ENCODE measurements around the gene ILF3. TPM values are rescaled to one million over a fixed set of nuclear protein-coding genes. Genes with fewer than 3 reads are reported as not detected.

The ILF3 gene
- polyA plus RNA-seq (2013, experiment 1 of 4) = 641 TPM
- polyA plus RNA-seq (2013, experiment 2 of 4) = 669 TPM
- polyA plus RNA-seq (2013, experiment 3 of 4) = 454 TPM
- 486 TPM for polyA plus RNA-seq (2013, experiment 4 of 4)

DNA sequence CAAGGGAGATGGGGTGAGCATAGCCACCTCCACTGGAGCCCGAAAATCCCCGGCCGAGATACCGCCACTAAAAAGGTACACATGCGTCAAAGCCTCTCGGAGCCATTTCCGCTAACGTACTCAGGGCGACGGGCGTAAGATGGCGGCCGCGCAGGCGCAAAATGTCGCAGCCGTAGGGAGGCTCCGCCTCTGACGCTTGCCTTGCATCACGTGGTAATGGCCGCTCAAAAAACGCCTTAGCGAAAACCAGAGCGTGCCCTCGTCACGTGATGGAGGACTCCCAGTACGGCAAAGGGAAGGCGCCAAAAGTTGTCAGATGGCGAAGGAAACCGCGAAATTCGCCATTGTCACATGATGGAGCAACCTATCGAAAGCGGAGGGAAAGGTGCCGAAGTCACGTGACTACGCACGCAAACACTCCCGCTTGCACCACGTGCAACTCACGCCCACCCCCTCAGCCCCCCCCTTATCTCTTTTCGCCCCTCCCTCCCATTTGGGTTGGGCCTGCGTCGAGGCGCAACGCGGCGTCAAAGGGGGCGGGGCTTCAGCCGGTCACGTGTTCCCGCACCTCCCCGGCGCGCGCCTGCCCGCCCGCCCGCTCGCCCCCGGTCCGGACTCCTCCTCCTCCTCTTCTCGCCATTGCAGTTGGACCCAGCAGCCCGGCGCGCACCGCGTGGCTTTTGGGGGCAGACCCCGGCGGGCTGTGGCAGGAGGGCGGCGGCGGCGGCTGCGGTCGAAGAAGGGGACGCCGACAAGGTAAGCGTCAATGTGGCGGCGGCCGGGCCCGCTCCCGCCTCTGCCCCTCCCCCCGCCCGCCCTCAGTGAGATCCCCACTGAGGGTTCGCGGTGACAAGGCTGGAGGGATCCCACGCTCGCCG, at the start of gene ILF3:
TSS of gene ILF3 (plus strand) at position 615 of the 878 bp plus-strand sequence. CDS start 16,260 bp downstream, outside the sequence.
- Histone ChIP-seq H3K27me3 (ENCODE audit: control insufficient read depth, insufficient read depth, low read length, poor library complexity, severe bottlenecking) (no peaks in the 10 kb centered on the region), H3K4me1 (ENCODE audit: control insufficient read depth, insufficient read depth, low read length) (peaks cover 4% of the 10 kb centered on the region), H3K4me3 (ENCODE audit: insufficient read depth, low read depth, low read length) (peak within 1 kb of the TSS; percentile 98), H3K9me3 (ENCODE audit: control insufficient read depth, low read length) (no peaks in the 10 kb centered on the region), H3K36me3 (ENCODE audit: control insufficient read depth, insufficient read depth, low read length) (peaks cover 13% of the 10 kb centered on the region), H3K27ac (ENCODE audit: insufficient read depth, low read depth, low read length, poor library complexity, severe bottlenecking) (peak within 1 kb of the TSS; percentile 99)
- 0% methylated on average over 91 of the region's 91 CpGs for WGBS, 2 experiments

DNA sequence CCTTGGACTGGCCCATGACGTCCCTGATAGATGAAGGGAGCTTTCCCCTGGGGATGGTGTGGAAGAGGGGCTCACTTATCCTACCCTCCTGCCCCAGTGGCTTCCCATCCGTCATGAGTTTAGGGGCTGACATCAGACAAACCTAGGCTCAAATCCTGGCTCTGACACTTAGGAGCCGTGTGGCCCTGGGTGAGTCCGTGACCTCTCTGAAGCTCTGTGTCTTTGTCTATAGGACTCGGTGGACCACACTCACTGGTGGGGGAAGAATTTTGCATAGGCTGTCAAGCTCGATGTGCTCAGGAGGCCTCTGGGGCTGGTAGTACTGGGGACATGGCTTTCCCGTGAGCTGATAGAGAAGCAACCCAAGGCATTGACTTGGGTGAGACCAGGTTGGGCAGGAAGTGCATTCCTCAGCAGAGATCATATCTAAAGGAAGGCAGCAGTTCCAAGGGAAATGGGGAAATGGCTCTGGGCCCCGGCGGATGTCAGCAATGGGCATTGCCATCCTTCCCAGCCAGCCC, 49.6 kb upstream of the ILF3 start:
- Histone ChIP-seq H3K4me1 (ENCODE audit: control insufficient read depth, insufficient read depth, low read length) (peaks cover 12% of the 10 kb centered on the region), H3K36me3 (ENCODE audit: control insufficient read depth, insufficient read depth, low read length) (no peaks in the 10 kb centered on the region), H3K4me3 (ENCODE audit: insufficient read depth, low read depth, low read length) (no peak overlapping the region), H3K27me3 (ENCODE audit: control insufficient read depth, insufficient read depth, low read length, poor library complexity, severe bottlenecking) (no peaks in the 10 kb centered on the region), H3K27ac (ENCODE audit: insufficient read depth, low read depth, low read length, poor library complexity, severe bottlenecking) (peak overlapping the region; percentile 4), H3K9me3 (ENCODE audit: control insufficient read depth, low read length) (no peaks in the 10 kb centered on the region)
- WGBS, 2 experiments = 90 to 92% methylated on average over 9 of the region's 9 CpGs

DNA sequence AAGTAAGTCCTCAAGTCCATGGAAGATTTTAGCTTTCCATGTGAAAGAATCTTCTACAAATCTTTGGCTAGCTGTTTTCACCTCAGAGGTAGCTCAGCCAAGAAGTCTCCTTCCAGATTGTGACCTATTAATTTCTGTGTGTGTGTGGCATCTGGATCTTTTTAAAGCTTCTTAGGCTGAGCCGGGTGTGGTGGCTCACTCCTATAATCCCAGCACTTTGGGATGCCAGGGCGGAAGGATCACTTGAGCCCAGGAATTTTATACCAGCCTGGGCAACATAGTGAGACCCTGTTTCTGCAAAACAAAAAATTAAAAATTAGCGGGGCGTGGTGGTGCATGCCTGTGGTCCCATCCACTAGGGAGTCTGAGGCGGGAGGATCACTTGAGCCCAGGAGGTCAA, 42.2 kb upstream of the ILF3 start:
- H3K4me1 ChIP-seq (ENCODE audit: control insufficient read depth, insufficient read depth, low read length) = no peaks in the 10 kb centered on the region
- H3K9me3 ChIP-seq (ENCODE audit: control insufficient read depth, low read length) = no peaks in the 10 kb centered on the region
- no peak overlapping the region for H3K27ac ChIP-seq (ENCODE audit: insufficient read depth, low read depth, low read length, poor library complexity, severe bottlenecking)
- H3K4me3 ChIP-seq (ENCODE audit: insufficient read depth, low read depth, low read length) = no peak overlapping the region
- H3K36me3 ChIP-seq (ENCODE audit: control insufficient read depth, insufficient read depth, low read length) = no peaks in the 10 kb centered on the region
- WGBS, 2 experiments = 90 to 95% methylated on average over 5 of the region's 5 CpGs
- no peaks in the 10 kb centered on the region for H3K27me3 ChIP-seq (ENCODE audit: control insufficient read depth, insufficient read depth, low read length, poor library complexity, severe bottlenecking)

DNA sequence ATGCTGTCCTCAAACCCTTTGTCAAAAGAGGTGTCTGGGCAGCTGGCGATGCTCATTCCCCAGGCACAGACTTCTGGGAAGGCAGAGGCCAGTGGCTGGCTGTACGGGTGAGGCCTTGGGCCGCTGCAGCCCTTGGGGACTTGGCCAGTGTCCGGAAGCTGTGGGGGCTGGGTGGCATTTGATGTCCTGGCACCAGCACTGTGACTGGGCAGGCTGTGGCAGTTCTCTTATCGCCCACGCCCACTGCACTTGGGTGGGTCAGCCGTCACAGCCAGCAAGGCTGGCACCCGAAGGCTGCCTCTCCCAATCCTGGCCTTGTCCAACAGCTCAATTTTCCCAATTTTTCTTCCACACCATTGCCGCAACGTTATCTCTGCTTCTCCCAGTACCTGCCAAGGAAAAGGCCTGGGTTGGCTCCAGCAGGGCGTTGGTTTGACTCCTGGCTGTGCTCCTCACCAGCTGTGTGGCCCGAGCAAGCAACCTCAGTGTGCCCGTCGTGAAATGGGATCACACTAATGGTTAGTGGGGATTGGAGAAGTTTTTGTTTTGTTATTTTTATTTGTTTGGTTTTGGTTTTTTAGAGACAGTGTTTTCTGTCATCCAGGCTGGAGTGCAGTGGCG, 41.5 kb upstream of the ILF3 start:
- H3K27ac ChIP-seq (ENCODE audit: insufficient read depth, low read depth, low read length, poor library complexity, severe bottlenecking) = no peak overlapping the region
- H3K36me3 ChIP-seq (ENCODE audit: control insufficient read depth, insufficient read depth, low read length) = no peaks in the 10 kb centered on the region
- H3K27me3 ChIP-seq (ENCODE audit: control insufficient read depth, insufficient read depth, low read length, poor library complexity, severe bottlenecking) = no peaks in the 10 kb centered on the region
- H3K4me1 ChIP-seq (ENCODE audit: control insufficient read depth, insufficient read depth, low read length) = no peaks in the 10 kb centered on the region
- H3K4me3 ChIP-seq (ENCODE audit: insufficient read depth, low read depth, low read length) = no peak overlapping the region
- no peaks in the 10 kb centered on the region for H3K9me3 ChIP-seq (ENCODE audit: control insufficient read depth, low read length)
- 95% methylated on average over 15 of the region's 15 CpGs for WGBS, 2 experiments

DNA sequence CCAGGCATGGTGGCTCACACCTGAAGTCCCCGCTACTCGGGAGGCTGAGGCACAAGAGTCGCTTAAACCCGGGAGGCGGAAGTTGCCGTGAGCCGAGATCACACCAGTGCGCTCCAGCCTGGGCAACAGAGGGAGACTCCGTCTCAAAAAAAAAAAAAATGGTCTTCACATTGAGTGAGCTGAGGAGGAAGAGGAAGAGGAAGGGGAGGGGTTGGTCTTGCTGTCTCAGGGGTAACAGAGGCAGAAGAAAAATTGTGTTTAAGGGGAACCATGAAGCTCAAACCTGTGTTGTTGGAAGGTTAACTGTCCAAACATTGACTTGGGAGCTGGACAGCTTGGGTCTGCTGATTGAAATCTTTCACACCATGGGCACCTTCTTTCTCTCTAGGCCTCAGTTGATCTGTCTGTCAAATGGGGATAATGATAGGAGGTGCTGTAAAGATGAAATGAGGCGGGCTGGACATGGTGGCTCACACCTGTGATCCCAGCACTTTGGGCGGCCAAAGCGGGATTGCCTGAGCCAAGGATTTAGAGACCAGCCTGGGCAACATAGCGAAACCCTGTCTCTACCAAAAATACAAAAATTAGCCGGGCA, 38.6 kb upstream of the ILF3 start:
- Histone ChIP-seq H3K9me3 (ENCODE audit: control insufficient read depth, low read length) (no peaks in the 10 kb centered on the region), H3K36me3 (ENCODE audit: control insufficient read depth, insufficient read depth, low read length) (no peaks in the 10 kb centered on the region), H3K27me3 (ENCODE audit: control insufficient read depth, insufficient read depth, low read length, poor library complexity, severe bottlenecking) (no peaks in the 10 kb centered on the region), H3K27ac (ENCODE audit: insufficient read depth, low read depth, low read length, poor library complexity, severe bottlenecking) (no peak overlapping the region), H3K4me1 (ENCODE audit: control insufficient read depth, insufficient read depth, low read length) (no peaks in the 10 kb centered on the region), H3K4me3 (ENCODE audit: insufficient read depth, low read depth, low read length) (no peak overlapping the region)
- 94 to 95% methylated on average over 14 of the region's 14 CpGs for WGBS, 2 experiments

DNA sequence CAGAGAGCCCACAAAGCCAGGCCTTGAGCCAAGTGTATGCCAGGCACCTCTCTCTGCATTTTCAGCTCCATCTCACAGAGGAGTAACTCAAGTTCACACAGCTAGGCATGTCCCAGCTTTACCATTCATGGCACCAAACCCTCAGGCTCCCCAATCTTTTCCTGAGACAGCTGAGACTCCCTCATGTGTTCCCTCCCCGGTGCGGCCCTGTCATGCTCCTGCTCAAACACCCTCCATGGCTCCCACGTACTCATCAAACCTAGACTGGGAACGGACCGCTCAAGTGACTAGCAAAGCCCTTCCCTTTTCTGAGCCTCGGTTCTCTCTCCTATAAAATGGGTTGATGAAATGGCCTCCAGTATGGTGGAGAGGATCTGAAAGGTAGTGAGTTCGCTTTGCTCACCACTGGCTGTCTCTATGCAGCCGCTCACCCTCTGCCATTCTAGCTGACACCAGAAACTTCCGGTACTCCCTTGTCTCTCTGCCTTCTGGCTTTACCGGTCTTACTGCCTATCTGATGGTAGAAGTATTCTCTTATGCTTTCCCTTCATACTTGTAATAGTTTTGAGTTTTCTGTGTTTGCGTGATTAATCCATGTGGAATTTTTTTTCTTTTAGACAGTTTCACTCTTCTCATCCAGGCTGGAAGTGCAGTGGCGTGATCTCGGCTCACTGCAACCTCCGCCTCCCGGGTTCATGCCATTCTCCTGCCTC, 36.6 kb upstream of the ILF3 start:
- Histone ChIP-seq H3K4me1 (ENCODE audit: control insufficient read depth, insufficient read depth, low read length) (no peaks in the 10 kb centered on the region), H3K27ac (ENCODE audit: insufficient read depth, low read depth, low read length, poor library complexity, severe bottlenecking) (no peak overlapping the region), H3K4me3 (ENCODE audit: insufficient read depth, low read depth, low read length) (no peak overlapping the region), H3K9me3 (ENCODE audit: control insufficient read depth, low read length) (no peaks in the 10 kb centered on the region), H3K36me3 (ENCODE audit: control insufficient read depth, insufficient read depth, low read length) (no peaks in the 10 kb centered on the region), H3K27me3 (ENCODE audit: control insufficient read depth, insufficient read depth, low read length, poor library complexity, severe bottlenecking) (no peaks in the 10 kb centered on the region)
- WGBS, 2 experiments = 96% methylated on average over 15 of the region's 15 CpGs

DNA sequence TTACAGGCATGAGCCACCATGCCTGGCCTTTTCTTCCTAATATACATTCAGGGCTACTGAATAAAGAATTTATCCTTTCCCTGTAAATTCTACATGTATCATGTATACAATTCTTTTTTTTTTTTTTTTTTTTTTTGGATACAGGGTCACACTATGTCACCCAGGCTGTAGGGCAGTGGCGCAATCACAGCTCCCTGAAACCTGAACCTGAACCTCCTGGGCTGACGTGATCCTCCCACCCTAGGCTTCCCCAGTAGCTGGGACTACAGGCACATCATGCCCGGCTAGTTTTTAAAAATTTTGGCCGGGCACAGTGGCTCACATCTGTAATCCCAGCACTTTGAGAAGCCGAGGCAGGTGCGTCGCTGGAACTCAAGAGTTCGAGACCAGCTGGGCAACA, 35.3 kb upstream of the ILF3 start:
- Histone ChIP-seq H3K9me3 (ENCODE audit: control insufficient read depth, low read length) (no peaks in the 10 kb centered on the region), H3K4me3 (ENCODE audit: insufficient read depth, low read depth, low read length) (no peak overlapping the region), H3K36me3 (ENCODE audit: control insufficient read depth, insufficient read depth, low read length) (no peaks in the 10 kb centered on the region), H3K27me3 (ENCODE audit: control insufficient read depth, insufficient read depth, low read length, poor library complexity, severe bottlenecking) (no peaks in the 10 kb centered on the region), H3K27ac (ENCODE audit: insufficient read depth, low read depth, low read length, poor library complexity, severe bottlenecking) (no peak overlapping the region), H3K4me1 (ENCODE audit: control insufficient read depth, insufficient read depth, low read length) (no peaks in the 10 kb centered on the region)
- 93 to 97% methylated on average over 8 of the region's 8 CpGs for WGBS, 2 experiments

DNA sequence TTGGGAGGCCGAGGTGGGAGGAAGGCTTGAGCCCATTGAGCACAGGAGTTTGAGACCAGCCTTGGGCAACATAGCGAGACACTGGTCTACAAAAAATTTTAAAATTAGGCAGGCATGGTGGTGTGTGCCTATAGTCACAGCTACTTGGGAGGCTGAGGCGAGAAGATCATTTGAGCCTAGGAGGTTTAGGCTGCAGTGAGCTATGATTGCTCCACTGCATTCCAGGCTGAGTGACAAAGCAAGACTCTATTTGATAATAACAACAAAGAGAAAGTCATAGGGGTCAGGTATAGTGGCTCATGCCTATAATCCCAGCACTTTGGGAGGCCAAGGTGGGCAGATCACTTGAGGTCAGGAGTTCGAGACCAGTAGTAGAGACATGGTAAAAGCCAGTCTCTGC, 33.4 kb upstream of the ILF3 start:
- Histone ChIP-seq H3K27ac (ENCODE audit: insufficient read depth, low read depth, low read length, poor library complexity, severe bottlenecking) (no peak overlapping the region), H3K27me3 (ENCODE audit: control insufficient read depth, insufficient read depth, low read length, poor library complexity, severe bottlenecking) (no peaks in the 10 kb centered on the region), H3K4me3 (ENCODE audit: insufficient read depth, low read depth, low read length) (no peak overlapping the region), H3K4me1 (ENCODE audit: control insufficient read depth, insufficient read depth, low read length) (peaks cover 3% of the 10 kb centered on the region), H3K9me3 (ENCODE audit: control insufficient read depth, low read length) (no peaks in the 10 kb centered on the region), H3K36me3 (ENCODE audit: control insufficient read depth, insufficient read depth, low read length) (no peaks in the 10 kb centered on the region)
- WGBS, 2 experiments = 94 to 96% methylated on average over 4 of the region's 4 CpGs

DNA sequence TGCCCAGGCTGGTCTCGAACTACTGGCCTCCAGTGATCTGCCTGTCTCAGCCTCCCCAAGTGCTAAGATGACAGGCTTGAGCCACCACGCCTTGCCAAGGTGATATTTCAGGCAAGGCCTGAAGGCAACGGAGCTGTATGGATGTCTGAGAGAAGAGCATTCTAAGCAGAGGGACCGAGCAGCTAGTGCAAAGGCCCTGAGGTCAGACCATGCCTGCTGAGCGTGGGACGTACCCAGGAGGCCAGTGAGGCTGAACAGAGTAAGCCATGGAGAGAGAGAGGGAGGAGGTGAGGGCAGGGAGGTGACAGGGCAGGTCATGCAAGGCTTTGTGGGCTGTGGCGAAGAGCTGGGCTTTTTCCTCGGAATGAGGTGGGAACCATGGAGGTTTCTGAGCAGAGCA, 32.2 kb upstream of the ILF3 start:
- no peaks in the 10 kb centered on the region for H3K9me3 ChIP-seq (ENCODE audit: control insufficient read depth, low read length)
- no peak overlapping the region for H3K27ac ChIP-seq (ENCODE audit: insufficient read depth, low read depth, low read length, poor library complexity, severe bottlenecking)
- H3K27me3 ChIP-seq (ENCODE audit: control insufficient read depth, insufficient read depth, low read length, poor library complexity, severe bottlenecking) = no peaks in the 10 kb centered on the region
- no peak overlapping the region for H3K4me3 ChIP-seq (ENCODE audit: insufficient read depth, low read depth, low read length)
- WGBS, 2 experiments = 93 to 96% methylated on average over 8 of the region's 8 CpGs
- peaks cover 4% of the 10 kb centered on the region for H3K4me1 ChIP-seq (ENCODE audit: control insufficient read depth, insufficient read depth, low read length)
- no peaks in the 10 kb centered on the region for H3K36me3 ChIP-seq (ENCODE audit: control insufficient read depth, insufficient read depth, low read length)

Data from ectodermal cell (in vitro differentiated cells).